Measurements from ENCODE around the gene PARN.

- TF ChIP-seq JUN (IDR thresholded peaks at IDR 0.05; ENCODE audit: low read depth, low read length) (no peak), CTCF (IDR thresholded peaks at IDR 0.05; ENCODE audit: control extremely low read depth in 1 of 3, insufficient read depth in 1 of 3, low read depth in 1 of 3, low read length in 3 of 3) (no peak), EZH2 (IDR thresholded peaks at IDR 0.05; ENCODE audit: low read depth, low read length, severe bottlenecking) (no peak), SAP30 (IDR thresholded peaks at IDR 0.05; ENCODE audit: insufficient read depth, insufficient replicate concordance, low read length) (no peak), CHD2 (IDR thresholded peaks at IDR 0.05; ENCODE audit: low read length) (no peak), RAD21 (IDR thresholded peaks at IDR 0.05 in 1 of 2, conservative IDR thresholded peaks at IDR 0.05 in 1 of 2; ENCODE audit: low read depth in 2 of 2, low read length in 2 of 2) (no peak), RFX5 (IDR thresholded peaks at IDR 0.05; ENCODE audit: borderline replicate concordance, low read depth, low read length) (no peak), POLR2AphosphoS5 (IDR thresholded peaks at IDR 0.05; ENCODE audit: low read depth, low read length) (no peak), MAX (IDR thresholded peaks at IDR 0.05) (no peak), EP300 (IDR thresholded peaks at IDR 0.05; ENCODE audit: borderline replicate concordance in 1 of 2, low read depth in 2 of 2, low read length in 2 of 2) (no peak), TCF12 (IDR thresholded peaks at IDR 0.05; ENCODE audit: low read depth, low read length) (no peak), MAFK (IDR thresholded peaks at IDR 0.05; ENCODE audit: low read depth, low read length) (no peak), SRF (IDR thresholded peaks at IDR 0.05; ENCODE audit: low read depth, low read length) (no peak), GABPA (IDR thresholded peaks at IDR 0.05; ENCODE audit: borderline replicate concordance, insufficient read depth, low read length) (no peak)
Measured at GRCh38 chr16:14565688-14566025, 64.4 kb downstream of the PARN start.
